Osteoblast (primary cell): Measurements from ENCODE around the gene EMILIN2. TPM values are rescaled to one million over a fixed set of nuclear protein-coding genes. Genes with fewer than 3 reads are reported as not detected.
A peak's percentile ranks its signal among the peaks of the same experiment; 100 is the strongest.

Experiments
- DNase-seq: peaks from one replicate; pipeline ENCODE4 v3.0.0; 2011; ENCODE audit warnings: low spot score, mixed read lengths; ENCODE audit not compliant: insufficient read length; ENCODE audit errors: missing footprints
- H2AFZ ChIP-seq: 2 replicates; pipeline ENCODE4 v1.6.0; 2011; ENCODE audit warnings: mild to moderate bottlenecking, low read length
- H3K27ac ChIP-seq: 2 replicates; pipeline ENCODE4 v1.5.1; 2011; ENCODE audit warnings: mild to moderate bottlenecking, low read depth, low read length, moderate library complexity
- H3K27me3 ChIP-seq: 2 replicates; pipeline ENCODE4 v1.6.0; 2012; ENCODE audit warnings: mild to moderate bottlenecking, control low read depth, inconsistent platforms, low read length, moderate library complexity; ENCODE audit not compliant: insufficient read depth
- H3K36me3 ChIP-seq: 2 replicates; pipeline ENCODE4 v1.5.1; 2011; ENCODE audit warnings: mild to moderate bottlenecking, low read length, control low read depth, moderate library complexity; ENCODE audit not compliant: insufficient read depth
- H3K4me1 ChIP-seq: 2 replicates; pipeline ENCODE4 v1.5.1; 2011; ENCODE audit warnings: mild to moderate bottlenecking, low read length, control low read depth, moderate library complexity; ENCODE audit not compliant: insufficient read depth
- H3K4me2 ChIP-seq: 2 replicates; pipeline ENCODE4 v1.6.0; 2011; ENCODE audit warnings: mild to moderate bottlenecking, low read length; ENCODE audit not compliant: insufficient read depth
- H3K4me3 ChIP-seq: fragments of 200-600 bp; sonication (generic); 3 replicates; pipeline ENCODE4 v1.5.1; 2012; ENCODE audit warnings: mild to moderate bottlenecking, low read length, inconsistent platforms; ENCODE audit not compliant: insufficient read depth
- H3K79me2 ChIP-seq: 2 replicates; pipeline ENCODE4 v1.6.0; 2012; ENCODE audit warnings: mild to moderate bottlenecking, low read length, control low read depth, inconsistent platforms; ENCODE audit not compliant: insufficient read depth
- H3K9me3 ChIP-seq: 2 replicates; pipeline ENCODE4 v1.5.1; 2011; ENCODE audit warnings: low read depth, low read length, control low read depth
- H4K20me1 ChIP-seq: 2 replicates; pipeline ENCODE4 v1.6.0; 2012; ENCODE audit warnings: mild to moderate bottlenecking, low read length, control low read depth; ENCODE audit not compliant: insufficient read depth
- CTCF ChIP-seq: IDR thresholded peaks from 2 replicates; pipeline ENCODE4 v1.5.1; 2011; ENCODE audit warnings: mild to moderate bottlenecking, low read depth, low read length, moderate library complexity; ENCODE audit errors: extremely low read depth
- total RNA-seq: library from RNA; depleted of rRNA; stranded (reverse); fragments of >200 nt; gene quantifications from 2 replicates; pipeline ENCODE4 v1.2.3, GENCODE V29; 2012

The EMILIN2 gene
- total RNA-seq, 1 donor, result 4.3 TPM

GRCh38 chr18:2952605-2953004, 105.8 kb downstream of the EMILIN2 start:
- no peaks in the 10 kb centered on the region for H4K20me1 ChIP-seq
- H3K27me3 ChIP-seq, result no peaks in the 10 kb centered on the region
- no peak for DNase-seq
- no peak overlapping the region for H2AFZ ChIP-seq
- H3K27ac ChIP-seq, result no peak overlapping the region
- H3K4me2 ChIP-seq, result no peak overlapping the region
- H3K9me3 ChIP-seq, result no peaks in the 10 kb centered on the region
- H3K36me3 ChIP-seq, result peaks cover 58% of the 10 kb centered on the region
- TF ChIP-seq CTCF, result no peak
- no peaks in the 10 kb centered on the region for H3K4me1 ChIP-seq
- H3K79me2 ChIP-seq, result peaks cover 28% of the 10 kb centered on the region
- no peak overlapping the region for H3K4me3 ChIP-seq

GRCh38 chr18:2953935-2954653, 107.3 kb downstream of the EMILIN2 start:
- peaks cover 58% of the 10 kb centered on the region for H3K36me3 ChIP-seq
- H3K79me2 ChIP-seq, result peaks cover 28% of the 10 kb centered on the region
- no peak overlapping the region for H2AFZ ChIP-seq
- no peak for DNase-seq
- no peak overlapping the region for H3K4me2 ChIP-seq
- peaks cover 10% of the 10 kb centered on the region for H3K4me1 ChIP-seq
- no peaks in the 10 kb centered on the region for H4K20me1 ChIP-seq
- TF ChIP-seq CTCF, result no peak
- H3K27ac ChIP-seq, result no peak overlapping the region
- H3K4me3 ChIP-seq, result no peak overlapping the region
- no peaks in the 10 kb centered on the region for H3K9me3 ChIP-seq
- H3K27me3 ChIP-seq, result no peaks in the 10 kb centered on the region

GRCh38 chr18:2954869-2955645, 108.3 kb downstream of the EMILIN2 start:
- H3K27ac ChIP-seq, result no peak overlapping the region
- H3K79me2 ChIP-seq, result peaks cover 32% of the 10 kb centered on the region
- no peaks in the 10 kb centered on the region for H3K27me3 ChIP-seq
- TF ChIP-seq CTCF, result no peak
- H2AFZ ChIP-seq, result no peak overlapping the region
- H3K4me2 ChIP-seq, result no peak overlapping the region
- no peaks in the 10 kb centered on the region for H4K20me1 ChIP-seq
- H3K4me1 ChIP-seq, result peaks cover 15% of the 10 kb centered on the region
- no peaks in the 10 kb centered on the region for H3K9me3 ChIP-seq
- peaks cover 53% of the 10 kb centered on the region for H3K36me3 ChIP-seq
- DNase-seq, result no peak
- no peak overlapping the region for H3K4me3 ChIP-seq

- Histone ChIP-seq H3K27ac (peak overlapping the region; percentile 28), H3K36me3 (peaks cover 43% of the 10 kb centered on the region), H2AFZ (no peak overlapping the region), H3K9me3 (no peaks in the 10 kb centered on the region), H4K20me1 (no peaks in the 10 kb centered on the region), H3K27me3 (no peaks in the 10 kb centered on the region), H3K79me2 (peaks cover 36% of the 10 kb centered on the region), H3K4me3 (no peak overlapping the region), H3K4me2 (no peak overlapping the region), H3K4me1 (peaks cover 23% of the 10 kb centered on the region)
- no peak for DNase-seq
- TF ChIP-seq CTCF, result no peak
These were observed 109.2 kb downstream of the EMILIN2 start for GRCh38 chr18:2956056-2956455.
